Measurements from ENCODE around the gene CRYBB2. TPM values are rescaled to one million over a fixed set of nuclear protein-coding genes. Genes with fewer than 3 reads are reported as not detected.

CRYBB2 gene
- total RNA-seq, result not detected in 2 replicates

GRCh38 chr22:25219211-25219689 is at the start of gene CRYBB2:
Gene CRYBB2, plus strand, starts transcription at chr22:25219639. Its CDS starts 1,791 bp downstream, at chr22:25221430.

GRCh38 chr22:25199731-25200520 is 19.5 kb upstream of the CRYBB2 start, which contains the start of gene CRYBB3:
Gene CRYBB3, plus strand, starts transcription at chr22:25199858. Its CDS starts 1,539 bp downstream, at chr22:25201397.

Other genes starting within 250 kb of the CRYBB2 start
- 0.32 TPM in 1 of 2 replicates, not detected in the other for gene CRYBB3, start 19.8 kb upstream of the CRYBB2 start, total RNA-seq

Measured in epithelial cell of umbilical artery (primary cell).